Stimulated activated CD8-positive, alpha-beta memory T cell treated with anti-CD3 and anti-CD28 coated beads, Interleukin-12 subunit alpha, Interleukin-12 subunit beta, amount 100 ng/mL, for 1 hour (primary cell): ENCODE measurements around the gene STARD3.
"Not testable (repeated sequence)": the region's sequence is repeated elsewhere in the genome, so short reads cannot be mapped to it uniquely, and the experiment has no call there.

Experiments
- DNase-seq: peaks from one replicate; pipeline ENCODE4 v3.0.0-alpha.2; 2020; ENCODE audit warnings: low read depth

The STARD3 gene

GRCh38 chr17:39695089-39695474 is 58.1 kb downstream of the STARD3 start:
- DNase-seq = no peak

- DNase-seq = no peak
Observed at GRCh38 chr17:39696731-39697130, 59.8 kb downstream of the STARD3 start.

- no peak for DNase-seq
Observed at GRCh38 chr17:39697961-39698360, 61.0 kb downstream of the STARD3 start.

GRCh38 chr17:39699157-39699817 is 62.3 kb downstream of the STARD3 start:
- DNase-seq = not testable (repeated sequence)

GRCh38 chr17:39699818-39700147 is 62.8 kb downstream of the STARD3 start, which contains the start of gene ERBB2:
ERBB2 (plus strand) TSS chr17:39700064; CDS start chr17:39700239, 175 bp downstream.
- DNase-seq = no peak

- DNase-seq = no peak
Observed at GRCh38 chr17:39700148-39700987, 63.4 kb downstream of the STARD3 start.

GRCh38 chr17:39701012-39701783 is 64.3 kb downstream of the STARD3 start:
- no peak for DNase-seq

- no peak for DNase-seq
Observed at GRCh38 chr17:39701784-39702422, 65.0 kb downstream of the STARD3 start.

GRCh38 chr17:39702901-39703893 is 66.3 kb downstream of the STARD3 start:
- DNase-seq = no peak

GRCh38 chr17:39703913-39704312 is 67.0 kb downstream of the STARD3 start:
- DNase-seq = no peak

GRCh38 chr17:39704821-39705551 is 68.0 kb downstream of the STARD3 start:
- DNase-seq = no peak

- DNase-seq = no peak
Observed at GRCh38 chr17:39705786-39706348, 68.9 kb downstream of the STARD3 start.

GRCh38 chr17:39706383-39706782 is 69.4 kb downstream of the STARD3 start:
- DNase-seq = no peak

- no peak for DNase-seq
Observed at GRCh38 chr17:39706921-39707337, 70.0 kb downstream of the STARD3 start.

GRCh38 chr17:39709319-39709997 is 72.5 kb downstream of the STARD3 start:
- DNase-seq = no peak

GRCh38 chr17:39709998-39710964 is 73.3 kb downstream of the STARD3 start:
- DNase-seq = no peak

- not testable (repeated sequence) for DNase-seq
Observed at GRCh38 chr17:39711071-39711470, 74.1 kb downstream of the STARD3 start.

- no peak for DNase-seq
Observed at GRCh38 chr17:39711851-39712250, 74.9 kb downstream of the STARD3 start.
